ENCODE results near the gene DNAH1. TPM values are rescaled to one million over a fixed set of nuclear protein-coding genes. Genes with fewer than 3 reads are reported as not detected.

Gene DNAH1
- total RNA-seq, 2 donors from 2014 or later: 1.5 to 2.5 TPM

DNA sequence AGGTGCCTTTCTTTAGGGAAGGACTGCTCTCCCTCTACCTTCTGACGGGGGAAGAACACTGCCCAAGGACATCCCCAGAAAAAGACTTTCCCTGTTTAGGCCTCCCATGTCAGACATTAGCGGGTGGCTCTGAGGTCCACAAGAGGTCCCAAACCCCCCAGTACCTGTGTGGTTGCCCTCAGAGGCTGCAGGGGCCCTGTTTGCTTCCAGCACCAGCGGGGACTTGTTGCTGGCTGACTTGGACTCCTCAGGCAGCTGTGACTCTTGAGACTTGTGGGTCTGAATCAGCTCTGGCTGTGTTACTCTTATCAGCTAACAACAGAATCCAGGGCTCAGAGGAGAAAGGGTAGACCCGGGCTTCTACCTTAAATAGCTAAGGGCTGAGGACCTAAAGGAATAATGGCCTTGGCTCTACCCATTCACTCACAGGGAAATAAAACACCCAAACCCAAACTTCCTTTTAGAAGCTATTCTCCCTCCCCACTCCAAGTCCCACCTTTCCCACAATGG lies 89.5 kb downstream of the DNAH1 start:
- Histone ChIP-seq H3K4me1 (peaks cover 0 to 18% of the 10 kb centered on the region in 2 donors), H3K4me3 (no peak overlapping the region), H3K9me3 (no peaks in the 10 kb centered on the region), H3K27me3 (no peaks in the 10 kb centered on the region), H3K27ac (no peak overlapping the region), H3K36me3 (peaks cover 73% of the 10 kb centered on the region)
- no peak for DNase-seq (ENCODE audit: low spot score)
- TF ChIP-seq, protein P1, sequence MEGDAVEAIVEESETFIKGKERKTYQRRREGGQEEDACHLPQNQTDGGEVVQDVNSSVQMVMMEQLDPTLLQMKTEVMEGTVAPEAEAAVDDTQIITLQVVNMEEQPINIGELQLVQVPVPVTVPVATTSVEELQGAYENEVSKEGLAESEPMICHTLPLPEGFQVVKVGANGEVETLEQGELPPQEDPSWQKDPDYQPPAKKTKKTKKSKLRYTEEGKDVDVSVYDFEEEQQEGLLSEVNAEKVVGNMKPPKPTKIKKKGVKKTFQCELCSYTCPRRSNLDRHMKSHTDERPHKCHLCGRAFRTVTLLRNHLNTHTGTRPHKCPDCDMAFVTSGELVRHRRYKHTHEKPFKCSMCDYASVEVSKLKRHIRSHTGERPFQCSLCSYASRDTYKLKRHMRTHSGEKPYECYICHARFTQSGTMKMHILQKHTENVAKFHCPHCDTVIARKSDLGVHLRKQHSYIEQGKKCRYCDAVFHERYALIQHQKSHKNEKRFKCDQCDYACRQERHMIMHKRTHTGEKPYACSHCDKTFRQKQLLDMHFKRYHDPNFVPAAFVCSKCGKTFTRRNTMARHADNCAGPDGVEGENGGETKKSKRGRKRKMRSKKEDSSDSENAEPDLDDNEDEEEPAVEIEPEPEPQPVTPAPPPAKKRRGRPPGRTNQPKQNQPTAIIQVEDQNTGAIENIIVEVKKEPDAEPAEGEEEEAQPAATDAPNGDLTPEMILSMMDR (IDR thresholded peaks at IDR 0.05): no peak

DNA sequence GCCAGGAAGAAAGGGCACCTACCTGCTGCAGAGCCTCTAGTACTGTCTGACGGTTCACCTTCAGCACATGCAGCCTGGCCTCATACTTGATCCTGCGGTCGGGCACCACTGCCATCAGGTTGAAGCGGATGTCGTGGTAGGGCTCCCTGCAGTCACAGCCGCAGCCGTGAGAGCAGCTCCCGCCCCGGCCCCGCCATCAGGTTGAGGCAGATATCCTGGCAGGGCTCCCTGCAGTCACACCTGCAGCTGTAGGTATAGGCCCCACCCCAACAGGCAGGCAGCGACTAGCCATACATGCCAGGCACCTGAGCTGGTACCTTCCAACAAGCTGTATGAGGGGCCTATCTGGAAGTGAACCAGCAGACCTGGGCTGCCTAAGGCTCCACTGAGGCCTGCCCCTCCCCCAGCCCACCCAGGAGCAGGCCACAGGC lies 90.1 kb downstream of the DNAH1 start:
- Histone ChIP-seq H3K27ac (no peak overlapping the region), H3K36me3 (peaks cover 67% of the 10 kb centered on the region), H3K4me3 (no peak overlapping the region), H3K27me3 (no peaks in the 10 kb centered on the region), H3K4me1 (peaks cover 0 to 21% of the 10 kb centered on the region in 2 donors), H3K9me3 (no peaks in the 10 kb centered on the region)
- TF ChIP-seq, protein P1 (IDR thresholded peaks at IDR 0.05): no peak
- DNase-seq (ENCODE audit: low spot score): no peak

DNA sequence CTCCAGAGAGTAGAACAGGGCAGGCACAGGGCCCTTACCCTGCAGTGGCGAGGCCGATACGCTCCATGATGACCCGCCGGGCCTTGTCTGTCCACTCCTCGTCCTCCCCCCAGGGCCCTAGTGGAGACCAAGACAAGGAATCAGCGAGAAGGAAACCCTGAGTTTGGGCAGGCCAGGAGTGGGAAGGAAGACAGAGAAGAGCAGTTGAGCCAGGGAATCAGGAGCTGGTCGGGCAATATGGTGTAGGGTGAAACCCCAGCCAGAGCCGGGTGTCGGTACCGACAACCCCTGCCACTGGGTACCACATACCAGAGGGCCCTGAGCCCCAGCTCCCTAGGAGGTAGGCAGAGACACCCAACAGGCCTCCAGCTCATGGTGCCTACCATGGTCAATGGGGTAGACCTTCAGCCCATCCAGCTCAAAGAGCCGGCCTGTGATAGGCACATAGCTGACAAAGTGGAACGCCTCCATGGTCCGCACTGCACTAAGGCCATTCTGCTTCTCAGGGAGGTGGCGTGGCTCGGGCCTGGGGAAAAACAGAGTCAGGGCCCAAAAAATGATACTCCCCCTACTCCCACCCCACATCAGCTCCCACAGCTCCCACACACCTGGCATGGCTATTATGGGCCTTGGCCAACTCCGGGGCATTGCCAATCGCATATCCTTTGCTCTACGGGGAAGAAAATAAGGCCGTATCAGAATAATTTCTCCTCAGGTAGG lies 90.8 kb downstream of the DNAH1 start:
- DNase-seq (ENCODE audit: low spot score): no peak
- H3K36me3 ChIP-seq: peaks cover 61% of the 10 kb centered on the region
- H3K4me1 ChIP-seq: peaks cover 0 to 28% of the 10 kb centered on the region in 2 donors
- H3K27ac ChIP-seq: no peak overlapping the region
- TF ChIP-seq, protein P1 (IDR thresholded peaks at IDR 0.05): no peak
- no peaks in the 10 kb centered on the region for H3K27me3 ChIP-seq
- H3K4me3 ChIP-seq: no peak overlapping the region
- H3K9me3 ChIP-seq: no peaks in the 10 kb centered on the region

DNA sequence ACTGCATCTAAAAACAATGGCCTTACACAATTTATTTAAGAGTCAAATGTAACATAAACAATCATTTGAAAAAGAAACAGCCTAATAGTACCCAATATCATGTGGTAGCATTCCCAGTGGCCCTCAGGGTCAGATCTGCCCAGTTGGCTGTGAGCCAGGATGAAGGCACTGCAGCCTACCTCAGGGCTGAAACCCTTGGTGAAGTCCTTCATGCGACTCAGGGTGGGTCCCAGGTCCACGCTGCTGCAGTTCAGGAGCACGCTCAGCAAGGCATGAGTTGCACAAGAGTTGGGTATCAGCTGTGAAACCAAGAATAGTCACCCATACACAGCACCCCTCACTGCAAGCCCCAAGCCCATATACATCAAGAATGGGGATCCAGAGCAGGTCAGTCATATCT lies 91.7 kb downstream of the DNAH1 start:
- TF ChIP-seq, protein P1 (IDR thresholded peaks at IDR 0.05): no peak
- no peak overlapping the region for H3K4me3 ChIP-seq
- H3K4me1 ChIP-seq: peaks cover 0 to 36% of the 10 kb centered on the region in 2 donors
- H3K27ac ChIP-seq: no peak overlapping the region
- no peak for DNase-seq (ENCODE audit: low spot score)
- H3K9me3 ChIP-seq: no peaks in the 10 kb centered on the region
- no peaks in the 10 kb centered on the region for H3K27me3 ChIP-seq
- peaks cover 52% of the 10 kb centered on the region for H3K36me3 ChIP-seq

DNA sequence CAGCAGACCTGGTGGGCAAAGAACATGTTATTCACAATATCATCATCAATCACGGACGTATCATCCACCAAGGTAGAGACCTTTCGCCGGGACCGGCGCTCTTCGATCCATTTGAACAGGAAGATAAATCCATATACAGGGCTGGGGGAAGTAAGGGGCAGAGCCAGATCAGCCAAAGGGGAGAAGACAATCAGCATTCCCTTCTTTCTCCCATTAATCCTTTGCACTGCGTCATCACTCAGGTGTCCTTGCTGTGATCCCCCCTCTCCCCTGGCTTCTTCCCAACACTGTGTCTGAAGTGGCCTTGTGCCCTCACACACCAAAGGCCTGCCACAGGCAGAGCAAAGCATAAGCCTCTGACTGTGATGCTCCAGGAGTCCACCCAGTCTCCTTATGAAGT lies 92.3 kb downstream of the DNAH1 start:
- no peaks in the 10 kb centered on the region for H3K9me3 ChIP-seq
- DNase-seq (ENCODE audit: low spot score): no peak
- no peak overlapping the region for H3K27ac ChIP-seq
- TF ChIP-seq, protein P1 (IDR thresholded peaks at IDR 0.05): no peak
- H3K4me1 ChIP-seq: peaks cover 0 to 42% of the 10 kb centered on the region in 2 donors
- no peaks in the 10 kb centered on the region for H3K27me3 ChIP-seq
- no peak overlapping the region for H3K4me3 ChIP-seq
- H3K36me3 ChIP-seq: peaks cover 46% of the 10 kb centered on the region

Measured in right atrium auricular region (tissue), 2 donors.